Panc1 (cell line): ENCODE results near the gene OPRD1. TPM values are rescaled to one million over a fixed set of nuclear protein-coding genes. Genes with fewer than 3 reads are reported as not detected.

Experiments used
- ATAC-seq: fragments of 200-7000 bp; cut with Tn5 transposase; 2 replicates; pipeline ENCODE4 v1.9.1; 2020; ENCODE audit warnings: mild to moderate bottlenecking, moderate library complexity
- BruUV-seq: library from RNA; stranded (reverse); fragments of 400-500 nt; replicated peaks from 2 replicates; lab custom pipeline; 2021; lab: Mats Ljungman, UMichigan
- CTCF ChIA-PET: fragments of 300-600 bp; sonication (Branson Sonifier 250); formaldehyde crosslinking; loops from one replicate; lab custom pipeline; 2022; ENCODE audit warnings: antibody characterized with exemption; lab: Charles Lee
- POLR2A ChIA-PET: fragments of 300-600 bp; sonication (Branson Sonifier 250); formaldehyde crosslinking; loops from one replicate; lab custom pipeline; 2022; ENCODE audit warnings: antibody characterized with exemption; lab: Charles Lee
- DNase-seq: peaks from one replicate; pipeline ENCODE4 v3.0.0-alpha.2; 2010; ENCODE audit warnings: low read depth, low spot score
- H3K27ac ChIP-seq: 2 replicates; pipeline ENCODE4 v1.5.1; 2011; ENCODE audit warnings: mild to moderate bottlenecking, low read length, inconsistent platforms
- H3K27me3 ChIP-seq: fragments of 200-500 bp; sonication (Bioruptor generic); 2 replicates; pipeline ENCODE4 v1.6.0; 2014; ENCODE audit warnings: low read length, inconsistent platforms; ENCODE audit not compliant: control insufficient read depth, insufficient read depth
- H3K36me3 ChIP-seq: fragments of 200-500 bp; sonication (Bioruptor generic); 2 replicates; pipeline ENCODE4 v1.5.1; 2014; ENCODE audit warnings: inconsistent platforms, mild to moderate bottlenecking, low read length, moderate library complexity; ENCODE audit not compliant: control insufficient read depth, insufficient read depth
- H3K4me1 ChIP-seq: 2 replicates; pipeline ENCODE4 v1.5.1; 2011; ENCODE audit warnings: inconsistent platforms, mild to moderate bottlenecking, low read length, moderate library complexity; ENCODE audit not compliant: control insufficient read depth, insufficient read depth
- H3K4me3 ChIP-seq, 2 experiments: 2 replicates each; pipeline ENCODE4 v1.5.1; 2011 to 2012; ENCODE audit warnings: low read depth in 2 of 2, low read length in 2 of 2, mild to moderate bottlenecking in 2 of 2, inconsistent platforms in 1 of 2, moderate library complexity in 1 of 2
- H3K9me3 ChIP-seq: fragments of 200-500 bp; sonication (Bioruptor generic); 2 replicates; pipeline ENCODE4 v1.5.1; 2014; ENCODE audit warnings: low read depth, mild to moderate bottlenecking, inconsistent platforms, low read length, moderate library complexity; ENCODE audit not compliant: control insufficient read depth, insufficient read depth
- POLR2AphosphoS5 ChIP-seq: IDR thresholded peaks from 2 replicates; pipeline ENCODE4 v1.6.1; 2012; ENCODE audit warnings: mild to moderate bottlenecking, low read depth, low read length, moderate library complexity
- SIN3A ChIP-seq: IDR thresholded peaks from 2 replicates; pipeline ENCODE4 v1.6.1; 2012; ENCODE audit warnings: low read depth, mild to moderate bottlenecking, low read length, moderate library complexity, borderline replicate concordance; ENCODE audit not compliant: insufficient read depth
- TCF7L2 ChIP-seq: IDR thresholded peaks from 2 replicates; pipeline ENCODE4 v1.6.1; 2011; ENCODE audit warnings: mild to moderate bottlenecking, low read depth, low read length, inconsistent platforms
- in situ Hi-C: cut with HindIII; loops from 2 replicates; pipeline ENCODE4 v1.10.0; 2016; ENCODE audit warnings: low sequenced_read_pairs, low pct_unique_long_range_greater_than_20kb
- intact Hi-C: fragments of 100-400 bp; cut with micrococcal nuclease; formaldehyde crosslinking; loops from one replicate; pipeline ENCODE4 v1.10.0; 2022; ENCODE audit not compliant: unreplicated experiment
- total RNA-seq: library from RNA; stranded (reverse); gene quantifications from one replicate; pipeline ENCODE4 v1.2.1, GENCODE V29; 2021; ENCODE audit not compliant: unreplicated experiment
- TF ChIP-seq, protein P1 (sequence below): fragments of 450-650 bp; IDR thresholded peaks from 2 replicates; pipeline ENCODE4 v1.5.1; 2017; ENCODE audit warnings: mild to moderate bottlenecking
- TF ChIP-seq, protein P2 (sequence below), 2 experiments: IDR thresholded peaks; 2 replicates each; pipeline ENCODE4 v1.6.1; 2011 to 2012; ENCODE audit warnings: low read depth in 2 of 2, control low read depth in 1 of 2, low read length in 1 of 2, mild to moderate bottlenecking in 1 of 2, moderate library complexity in 1 of 2; ENCODE audit not compliant: insufficient read depth in 1 of 2

OPRD1 gene
- total RNA-seq, 1 experiment from 2014 or later, result 5.4 TPM

DNA sequence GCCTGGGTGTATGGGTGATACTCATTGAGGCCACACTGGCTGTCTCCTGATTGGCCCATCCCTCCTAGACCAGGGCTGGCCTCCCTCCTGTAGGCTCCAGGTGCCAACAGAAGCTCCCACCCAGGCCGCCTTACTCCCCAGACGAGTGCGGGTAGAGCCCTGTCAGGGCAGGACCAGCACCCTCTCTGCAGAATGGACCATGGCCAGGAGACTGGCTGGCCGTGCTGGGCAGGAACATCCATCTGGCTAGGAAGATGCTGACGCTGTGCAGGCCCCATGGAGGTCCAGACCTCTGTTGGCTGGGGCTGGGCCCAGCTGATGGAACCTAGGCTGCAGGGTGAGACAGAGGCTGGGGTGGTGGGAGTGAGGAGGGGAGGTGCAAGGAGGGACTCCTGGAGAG is 77.4 kb downstream of the OPRD1 start:
- peaks cover 12% of the 10 kb centered on the region for H3K4me1 ChIP-seq
- H3K27ac ChIP-seq, result no peak overlapping the region
- ATAC-seq, result no peak
- no peak overlapping the region for H3K4me3 ChIP-seq
- H3K36me3 ChIP-seq, result no peaks in the 10 kb centered on the region; the same call in 1 of the 2 replicates
- intact Hi-C loops (no loop called here), in situ Hi-C loops (no loop called here)
- BruUV-seq, result no TSS peak
- TF ChIP-seq, protein P1, sequence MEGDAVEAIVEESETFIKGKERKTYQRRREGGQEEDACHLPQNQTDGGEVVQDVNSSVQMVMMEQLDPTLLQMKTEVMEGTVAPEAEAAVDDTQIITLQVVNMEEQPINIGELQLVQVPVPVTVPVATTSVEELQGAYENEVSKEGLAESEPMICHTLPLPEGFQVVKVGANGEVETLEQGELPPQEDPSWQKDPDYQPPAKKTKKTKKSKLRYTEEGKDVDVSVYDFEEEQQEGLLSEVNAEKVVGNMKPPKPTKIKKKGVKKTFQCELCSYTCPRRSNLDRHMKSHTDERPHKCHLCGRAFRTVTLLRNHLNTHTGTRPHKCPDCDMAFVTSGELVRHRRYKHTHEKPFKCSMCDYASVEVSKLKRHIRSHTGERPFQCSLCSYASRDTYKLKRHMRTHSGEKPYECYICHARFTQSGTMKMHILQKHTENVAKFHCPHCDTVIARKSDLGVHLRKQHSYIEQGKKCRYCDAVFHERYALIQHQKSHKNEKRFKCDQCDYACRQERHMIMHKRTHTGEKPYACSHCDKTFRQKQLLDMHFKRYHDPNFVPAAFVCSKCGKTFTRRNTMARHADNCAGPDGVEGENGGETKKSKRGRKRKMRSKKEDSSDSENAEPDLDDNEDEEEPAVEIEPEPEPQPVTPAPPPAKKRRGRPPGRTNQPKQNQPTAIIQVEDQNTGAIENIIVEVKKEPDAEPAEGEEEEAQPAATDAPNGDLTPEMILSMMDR, result no peak
- TF ChIP-seq SIN3A (no peak), POLR2AphosphoS5 (no peak), TCF7L2 (no peak)
- TF ChIP-seq, protein P2, sequence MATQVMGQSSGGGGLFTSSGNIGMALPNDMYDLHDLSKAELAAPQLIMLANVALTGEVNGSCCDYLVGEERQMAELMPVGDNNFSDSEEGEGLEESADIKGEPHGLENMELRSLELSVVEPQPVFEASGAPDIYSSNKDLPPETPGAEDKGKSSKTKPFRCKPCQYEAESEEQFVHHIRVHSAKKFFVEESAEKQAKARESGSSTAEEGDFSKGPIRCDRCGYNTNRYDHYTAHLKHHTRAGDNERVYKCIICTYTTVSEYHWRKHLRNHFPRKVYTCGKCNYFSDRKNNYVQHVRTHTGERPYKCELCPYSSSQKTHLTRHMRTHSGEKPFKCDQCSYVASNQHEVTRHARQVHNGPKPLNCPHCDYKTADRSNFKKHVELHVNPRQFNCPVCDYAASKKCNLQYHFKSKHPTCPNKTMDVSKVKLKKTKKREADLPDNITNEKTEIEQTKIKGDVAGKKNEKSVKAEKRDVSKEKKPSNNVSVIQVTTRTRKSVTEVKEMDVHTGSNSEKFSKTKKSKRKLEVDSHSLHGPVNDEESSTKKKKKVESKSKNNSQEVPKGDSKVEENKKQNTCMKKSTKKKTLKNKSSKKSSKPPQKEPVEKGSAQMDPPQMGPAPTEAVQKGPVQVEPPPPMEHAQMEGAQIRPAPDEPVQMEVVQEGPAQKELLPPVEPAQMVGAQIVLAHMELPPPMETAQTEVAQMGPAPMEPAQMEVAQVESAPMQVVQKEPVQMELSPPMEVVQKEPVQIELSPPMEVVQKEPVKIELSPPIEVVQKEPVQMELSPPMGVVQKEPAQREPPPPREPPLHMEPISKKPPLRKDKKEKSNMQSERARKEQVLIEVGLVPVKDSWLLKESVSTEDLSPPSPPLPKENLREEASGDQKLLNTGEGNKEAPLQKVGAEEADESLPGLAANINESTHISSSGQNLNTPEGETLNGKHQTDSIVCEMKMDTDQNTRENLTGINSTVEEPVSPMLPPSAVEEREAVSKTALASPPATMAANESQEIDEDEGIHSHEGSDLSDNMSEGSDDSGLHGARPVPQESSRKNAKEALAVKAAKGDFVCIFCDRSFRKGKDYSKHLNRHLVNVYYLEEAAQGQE (IDR thresholded peaks at IDR 0.05; ENCODE audit: insufficient read depth in 1 of 2, low read depth in 2 of 2, low read length in 1 of 2), result no peak
- ChIA-PET CTCF (no interaction called here), POLR2A (interaction anchor here (0.6 kb wide), 1 partner anchor 116 kb away, joined by 4 read pairs; no protein-coding TSS in a partner anchor)
- no peaks in the 10 kb centered on the region for H3K9me3 ChIP-seq
- DNase-seq, result no peak
- H3K27me3 ChIP-seq, result no peaks in the 10 kb centered on the region

DNA sequence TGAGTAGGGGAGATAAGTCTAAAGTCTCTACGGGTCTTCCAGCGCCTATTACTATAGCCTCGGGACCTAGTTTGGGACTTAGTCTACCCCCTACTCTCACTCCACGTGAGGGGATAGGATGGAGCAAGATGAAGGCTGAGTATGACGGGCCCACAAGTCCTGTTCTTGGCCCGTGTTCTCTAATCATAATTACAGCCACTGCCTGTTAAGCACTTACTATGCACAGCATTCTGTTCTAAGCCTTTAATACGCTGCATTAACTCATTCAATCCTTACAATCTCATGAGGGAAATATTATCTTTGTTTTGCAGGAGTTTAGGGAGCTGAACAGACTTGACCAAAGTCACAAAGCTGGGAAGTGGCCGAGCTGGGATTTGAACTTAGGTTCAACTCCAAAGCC is 78.5 kb downstream of the OPRD1 start:
- POLR2A ChIA-PET, result no interaction called here
- ATAC-seq, result no peak
- CTCF ChIA-PET, result interaction anchor here (1.0 kb wide), 1 partner anchor 234 kb away, joined by 3 read pairs; no protein-coding TSS in a partner anchor
- intact Hi-C loops (no loop called here), in situ Hi-C loops (no loop called here)
- no peak overlapping the region for H3K4me3 ChIP-seq
- DNase-seq, result no peak
- H3K27me3 ChIP-seq, result no peaks in the 10 kb centered on the region
- H3K9me3 ChIP-seq, result no peaks in the 10 kb centered on the region
- TF ChIP-seq, protein P1, result no peak
- TF ChIP-seq TCF7L2, result no peak
- TF ChIP-seq POLR2AphosphoS5, result no peak
- TF ChIP-seq, protein P2 (IDR thresholded peaks at IDR 0.05; ENCODE audit: insufficient read depth in 1 of 2, low read depth in 2 of 2, low read length in 1 of 2), result no peak
- no peak for TF ChIP-seq SIN3A
- no peaks in the 10 kb centered on the region; the same call in 1 of the 2 replicates for H3K36me3 ChIP-seq
- H3K27ac ChIP-seq, result no peak overlapping the region
- H3K4me1 ChIP-seq, result peaks cover 4% of the 10 kb centered on the region; the same call in 1 of the 2 replicates
- BruUV-seq, result no TSS peak
